WTC11 (cell line): Measurements from ENCODE around the gene PDZRN3.

Experiments used
- CREB1 ChIP-seq: sonication (generic); formaldehyde crosslinking; IDR thresholded peaks from 2 replicates; pipeline ENCODE4 v1.8.0; 2023; ENCODE audit warnings: mild to moderate bottlenecking, missing genetic modification reagents
- MXD4 ChIP-seq: fragments of 250-450 bp; sonication (Bioruptor Pico); IDR thresholded peaks from 2 replicates; pipeline ENCODE4 v1.8.0; 2021; ENCODE audit warnings: mild to moderate bottlenecking, moderate library complexity, borderline replicate concordance
- NFYB ChIP-seq: sonication (generic); formaldehyde crosslinking; conservative IDR thresholded peaks from 2 replicates; pipeline ENCODE4 v1.8.0; 2022; ENCODE audit warnings: low read depth, missing genetic modification reagents
- ZNF532 ChIP-seq: fragments of 250-450 bp; sonication (Bioruptor Pico); IDR thresholded peaks from 2 replicates; pipeline ENCODE4 v1.9.0; 2021; ENCODE audit warnings: mild to moderate bottlenecking, borderline replicate concordance
- TF ChIP-seq, protein P1 (sequence below): fragments of 250-450 bp; sonication (Bioruptor Pico); IDR thresholded peaks from 2 replicates; pipeline ENCODE4 v2.1.2; 2022; ENCODE audit warnings: mild to moderate bottlenecking, moderate library complexity
- TF ChIP-seq, protein P2 (sequence below): fragments of 200-600 bp; IDR thresholded peaks from 2 replicates; pipeline ENCODE4 v1.8.0; 2022; ENCODE audit warnings: antibody characterized with exemption

GRCh38 chr3:73401616-73402279 lies 223.0 kb downstream of the PDZRN3 start:
- TF ChIP-seq, protein P1, sequence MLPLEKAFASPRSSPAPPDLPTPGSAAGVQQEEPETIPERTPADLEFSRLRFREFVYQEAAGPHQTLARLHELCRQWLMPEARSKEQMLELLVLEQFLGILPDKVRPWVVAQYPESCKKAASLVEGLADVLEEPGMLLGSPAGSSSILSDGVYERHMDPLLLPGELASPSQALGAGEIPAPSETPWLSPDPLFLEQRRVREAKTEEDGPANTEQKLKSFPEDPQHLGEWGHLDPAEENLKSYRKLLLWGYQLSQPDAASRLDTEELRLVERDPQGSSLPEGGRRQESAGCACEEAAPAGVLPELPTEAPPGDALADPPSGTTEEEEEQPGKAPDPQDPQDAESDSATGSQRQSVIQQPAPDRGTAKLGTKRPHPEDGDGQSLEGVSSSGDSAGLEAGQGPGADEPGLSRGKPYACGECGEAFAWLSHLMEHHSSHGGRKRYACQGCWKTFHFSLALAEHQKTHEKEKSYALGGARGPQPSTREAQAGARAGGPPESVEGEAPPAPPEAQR (CRISPR knock-in tag), result no peak
- TF ChIP-seq CREB1 (CRISPR knock-in tag) (no peak), NFYB (CRISPR knock-in tag) (no peak), MXD4 (CRISPR knock-in tag) (no peak), ZNF532 (no peak)
- TF ChIP-seq, protein P2, sequence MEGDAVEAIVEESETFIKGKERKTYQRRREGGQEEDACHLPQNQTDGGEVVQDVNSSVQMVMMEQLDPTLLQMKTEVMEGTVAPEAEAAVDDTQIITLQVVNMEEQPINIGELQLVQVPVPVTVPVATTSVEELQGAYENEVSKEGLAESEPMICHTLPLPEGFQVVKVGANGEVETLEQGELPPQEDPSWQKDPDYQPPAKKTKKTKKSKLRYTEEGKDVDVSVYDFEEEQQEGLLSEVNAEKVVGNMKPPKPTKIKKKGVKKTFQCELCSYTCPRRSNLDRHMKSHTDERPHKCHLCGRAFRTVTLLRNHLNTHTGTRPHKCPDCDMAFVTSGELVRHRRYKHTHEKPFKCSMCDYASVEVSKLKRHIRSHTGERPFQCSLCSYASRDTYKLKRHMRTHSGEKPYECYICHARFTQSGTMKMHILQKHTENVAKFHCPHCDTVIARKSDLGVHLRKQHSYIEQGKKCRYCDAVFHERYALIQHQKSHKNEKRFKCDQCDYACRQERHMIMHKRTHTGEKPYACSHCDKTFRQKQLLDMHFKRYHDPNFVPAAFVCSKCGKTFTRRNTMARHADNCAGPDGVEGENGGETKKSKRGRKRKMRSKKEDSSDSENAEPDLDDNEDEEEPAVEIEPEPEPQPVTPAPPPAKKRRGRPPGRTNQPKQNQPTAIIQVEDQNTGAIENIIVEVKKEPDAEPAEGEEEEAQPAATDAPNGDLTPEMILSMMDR, result no peak
